K562 (cell line): Measurements from ENCODE around the gene SYNGR3. TPM values are rescaled to one million over a fixed set of nuclear protein-coding genes. Genes with fewer than 3 reads are reported as not detected.

ENCODE experiments used
- ATF1 ChIP-seq, 2 experiments: fragments of 450-650 bp in 1 of 2; IDR thresholded peaks; 2 replicates each; pipeline ENCODE4 v1.6.1; 2016; ENCODE audit warnings: missing compliant biosample characterization in 1 of 2, missing genetic modification characterization in 1 of 2
- EP400 ChIP-seq: fragments of 450-650 bp; IDR thresholded peaks from 2 replicates; pipeline ENCODE4 v1.6.1; 2017; ENCODE audit warnings: antibody characterized with exemption, mild to moderate bottlenecking, moderate library complexity
- ESRRA ChIP-seq: fragments of 450-650 bp; IDR thresholded peaks from 2 replicates; pipeline ENCODE4 v1.6.1; 2014; ENCODE audit warnings: low read depth, mild to moderate bottlenecking, moderate library complexity, borderline replicate concordance
- GTF2E2 ChIP-seq: fragments of 200-800 bp; sonication (Bioruptor generic); IDR thresholded peaks from 2 replicates; pipeline ENCODE4 v1.6.1; 2016; ENCODE audit warnings: missing genetic modification characterization, missing compliant biosample characterization
- KAT7 ChIP-seq: sonication (generic); formaldehyde crosslinking; IDR thresholded peaks from 2 replicates; pipeline ENCODE4 v1.8.0; 2022; ENCODE audit warnings: missing genetic modification reagents, mild to moderate bottlenecking, borderline replicate concordance
- KLF10 ChIP-seq: fragments of 250-450 bp; sonication (Bioruptor Pico); IDR thresholded peaks from 2 replicates; pipeline ENCODE4 v1.6.1; 2021; ENCODE audit warnings: matching md5 sums
- MAZ ChIP-seq, 2 experiments: fragments of 450-650 bp in 1 of 2; sonication (generic) in 1 of 2; formaldehyde crosslinking; IDR thresholded peaks in 1 of 2; conservative IDR thresholded peaks in 1 of 2; 2 replicates each; pipeline versions ENCODE4 v1.4.0 to v1.5.0; 2020; ENCODE audit warnings: mild to moderate bottlenecking in 1 of 2, missing genetic modification reagents in 1 of 2
- SMARCB1 ChIP-seq: IDR thresholded peaks from 2 replicates; pipeline ENCODE4 v1.6.1; 2011; ENCODE audit warnings: improper control_type of control experiment, low read depth; ENCODE audit not compliant: insufficient read length
- TEAD2 ChIP-seq: fragments of 450-650 bp; IDR thresholded peaks from 2 replicates; pipeline ENCODE4 v1.6.1; 2016; ENCODE audit warnings: missing genetic modification characterization, control low read depth, missing compliant biosample characterization
- ZFP30 ChIP-seq: fragments of 250-450 bp; sonication (Bioruptor Pico); IDR thresholded peaks from 2 replicates; pipeline ENCODE4 v1.8.0; 2022; ENCODE audit warnings: moderate library complexity, mild to moderate bottlenecking, inconsistent platforms, borderline replicate concordance
- polyA plus RNA-seq, 8 experiments: library from polyadenylated mRNA; depleted of rRNA in 4 of 8; stranded (reverse) in 5 of 8; unstranded in 3 of 8; fragments of >200 nt; fragmentation: Nextera tagmentation in 2 of 8; fragmentation: Illumina TruSeq in 1 of 8; extraction: Ambion mirVana in 2 of 8; extraction: Trizol in 1 of 8; gene quantifications; 2 replicates each; pipeline versions ENCODE4 v1.2.1 to v1.2.3, GENCODE V29; 2011 to 2014; ENCODE audit warnings: inconsistent platforms in 1 of 8, missing spikeins in 1 of 8
- total RNA-seq, 7 experiments: library from RNA; depleted of rRNA in 6 of 7; stranded (reverse); fragments of >200 nt in 6 of 7; fragmentation: Illumina TruSeq in 2 of 7; extraction: Trizol in 2 of 7; gene quantifications; 2 replicates each; pipeline versions ENCODE4 v1.2.1 to v1.2.3, GENCODE V29; 2011 to 2021; ENCODE audit warnings: low replicate concordance in 1 of 7
- TF ChIP-seq, protein P1 (sequence below): sonication (generic); formaldehyde crosslinking; IDR thresholded peaks from 2 replicates; pipeline ENCODE4 v1.8.0; 2022; ENCODE audit warnings: mild to moderate bottlenecking, low read depth, missing genetic modification reagents
- TF ChIP-seq, protein P2 (sequence below): fragments of 450-650 bp; IDR thresholded peaks from 2 replicates; pipeline ENCODE4 v1.6.1; 2018; ENCODE audit not compliant: partially characterized antibody
- TF ChIP-seq, protein P3 (sequence below): fragments of 250-450 bp; sonication (Bioruptor Pico); IDR thresholded peaks from 2 replicates; pipeline ENCODE4 v1.5.0; 2021
- TF ChIP-seq, protein P4 (sequence below), 2 experiments: fragments of 450-650 bp; IDR thresholded peaks; 2 replicates each; pipeline ENCODE4 v1.6.1; 2018; ENCODE audit warnings: mild to moderate bottlenecking in 2 of 2, low read depth in 1 of 2; ENCODE audit not compliant: partially characterized antibody in 2 of 2

SYNGR3 gene
- total and polyA plus RNA-seq, 9 of the 15 experiments (the other 6 are each of a cell fraction or from before 2014, with no cell fraction given), result 3.7 to 69.2 (median 36.3) TPM

DNA sequence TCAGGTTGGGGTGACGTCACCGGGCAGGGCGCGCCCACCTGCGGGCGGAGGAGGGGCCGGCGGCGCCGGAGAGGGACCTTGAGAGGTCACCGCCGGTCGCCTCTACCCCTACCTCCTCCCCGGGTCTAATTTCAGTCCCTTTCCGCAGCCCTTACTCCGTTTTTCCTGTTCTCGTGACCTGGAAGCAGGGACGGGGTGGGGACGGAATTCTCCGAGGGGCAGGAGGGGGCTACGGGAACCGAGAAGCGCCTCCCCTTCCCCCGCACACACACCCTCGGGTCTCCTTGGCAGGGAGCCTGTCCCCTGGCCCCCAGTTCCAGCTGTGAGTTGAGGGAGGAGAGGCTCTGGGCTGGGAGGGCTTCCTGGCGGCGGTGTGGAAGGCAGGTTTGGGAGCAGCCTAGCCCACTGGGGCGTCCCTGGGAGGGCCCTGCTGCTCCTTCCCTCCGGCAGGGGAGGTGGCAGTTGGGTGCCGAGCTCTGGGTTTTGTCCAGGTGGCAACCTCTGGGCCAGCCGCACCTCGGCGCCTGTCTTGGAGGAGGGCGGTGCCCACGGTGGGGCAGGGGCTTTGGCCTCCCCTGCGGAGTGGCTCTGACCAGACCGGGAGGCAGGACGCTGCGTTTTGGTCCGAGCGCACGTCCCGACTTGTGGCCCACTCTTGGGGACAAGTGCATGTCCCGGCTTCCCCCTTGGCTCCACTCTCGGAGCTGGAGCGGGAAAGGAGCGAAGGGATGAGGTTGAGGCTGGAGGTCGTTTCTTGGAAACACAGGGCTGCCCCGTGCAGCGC is 773 bp downstream of the SYNGR3 start (continued):
- TF ChIP-seq, protein P1, sequence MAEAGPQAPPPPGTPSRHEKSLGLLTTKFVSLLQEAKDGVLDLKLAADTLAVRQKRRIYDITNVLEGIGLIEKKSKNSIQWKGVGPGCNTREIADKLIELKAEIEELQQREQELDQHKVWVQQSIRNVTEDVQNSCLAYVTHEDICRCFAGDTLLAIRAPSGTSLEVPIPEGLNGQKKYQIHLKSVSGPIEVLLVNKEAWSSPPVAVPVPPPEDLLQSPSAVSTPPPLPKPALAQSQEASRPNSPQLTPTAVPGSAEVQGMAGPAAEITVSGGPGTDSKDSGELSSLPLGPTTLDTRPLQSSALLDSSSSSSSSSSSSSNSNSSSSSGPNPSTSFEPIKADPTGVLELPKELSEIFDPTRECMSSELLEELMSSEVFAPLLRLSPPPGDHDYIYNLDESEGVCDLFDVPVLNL (CRISPR knock-in tag), result no peak
- TF ChIP-seq, protein P2, sequence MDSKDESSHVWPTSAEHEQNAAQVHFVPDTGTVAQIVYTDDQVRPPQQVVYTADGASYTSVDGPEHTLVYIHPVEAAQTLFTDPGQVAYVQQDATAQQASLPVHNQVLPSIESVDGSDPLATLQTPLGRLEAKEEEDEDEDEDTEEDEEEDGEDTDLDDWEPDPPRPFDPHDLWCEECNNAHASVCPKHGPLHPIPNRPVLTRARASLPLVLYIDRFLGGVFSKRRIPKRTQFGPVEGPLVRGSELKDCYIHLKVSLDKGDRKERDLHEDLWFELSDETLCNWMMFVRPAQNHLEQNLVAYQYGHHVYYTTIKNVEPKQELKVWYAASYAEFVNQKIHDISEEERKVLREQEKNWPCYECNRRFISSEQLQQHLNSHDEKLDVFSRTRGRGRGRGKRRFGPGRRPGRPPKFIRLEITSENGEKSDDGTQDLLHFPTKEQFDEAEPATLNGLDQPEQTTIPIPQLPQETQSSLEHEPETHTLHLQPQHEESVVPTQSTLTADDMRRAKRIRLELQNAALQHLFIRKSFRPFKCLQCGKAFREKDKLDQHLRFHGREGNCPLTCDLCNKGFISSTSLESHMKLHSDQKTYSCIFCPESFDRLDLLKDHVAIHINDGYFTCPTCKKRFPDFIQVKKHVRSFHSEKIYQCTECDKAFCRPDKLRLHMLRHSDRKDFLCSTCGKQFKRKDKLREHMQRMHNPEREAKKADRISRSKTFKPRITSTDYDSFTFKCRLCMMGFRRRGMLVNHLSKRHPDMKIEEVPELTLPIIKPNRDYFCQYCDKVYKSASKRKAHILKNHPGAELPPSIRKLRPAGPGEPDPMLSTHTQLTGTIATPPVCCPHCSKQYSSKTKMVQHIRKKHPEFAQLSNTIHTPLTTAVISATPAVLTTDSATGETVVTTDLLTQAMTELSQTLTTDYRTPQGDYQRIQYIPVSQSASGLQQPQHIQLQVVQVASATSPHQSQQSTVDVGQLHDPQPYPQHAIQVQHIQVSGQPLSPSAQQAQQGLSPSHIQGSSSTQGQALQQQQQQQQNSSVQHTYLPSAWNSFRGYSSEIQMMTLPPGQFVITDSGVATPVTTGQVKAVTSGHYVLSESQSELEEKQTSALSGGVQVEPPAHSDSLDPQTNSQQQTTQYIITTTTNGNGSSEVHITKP, result peak; percentile 88
- no peak for TF ChIP-seq ZFP30
- TF ChIP-seq ATF1 (CRISPR knock-in tag; IDR thresholded peaks at IDR 0.05), result peak; percentile 39; the same call in 1 of the 2 replicates
- peak; percentile 36 for TF ChIP-seq ATF1 (tag; IDR thresholded peaks at IDR 0.05)
- TF ChIP-seq, protein P3, sequence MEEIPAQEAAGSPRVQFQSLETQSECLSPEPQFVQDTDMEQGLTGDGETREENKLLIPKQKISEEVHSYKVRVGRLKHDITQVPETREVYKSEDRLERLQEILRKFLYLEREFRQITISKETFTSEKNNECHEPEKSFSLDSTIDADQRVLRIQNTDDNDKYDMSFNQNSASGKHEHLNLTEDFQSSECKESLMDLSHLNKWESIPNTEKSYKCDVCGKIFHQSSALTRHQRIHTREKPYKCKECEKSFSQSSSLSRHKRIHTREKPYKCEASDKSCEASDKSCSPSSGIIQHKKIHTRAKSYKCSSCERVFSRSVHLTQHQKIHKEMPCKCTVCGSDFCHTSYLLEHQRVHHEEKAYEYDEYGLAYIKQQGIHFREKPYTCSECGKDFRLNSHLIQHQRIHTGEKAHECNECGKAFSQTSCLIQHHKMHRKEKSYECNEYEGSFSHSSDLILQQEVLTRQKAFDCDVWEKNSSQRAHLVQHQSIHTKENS (CRISPR knock-in tag), result no peak
- no peak; the same call in 1 of the 2 replicates for TF ChIP-seq EP400
- peak; percentile 86 for TF ChIP-seq ESRRA
- TF ChIP-seq, protein P4, sequence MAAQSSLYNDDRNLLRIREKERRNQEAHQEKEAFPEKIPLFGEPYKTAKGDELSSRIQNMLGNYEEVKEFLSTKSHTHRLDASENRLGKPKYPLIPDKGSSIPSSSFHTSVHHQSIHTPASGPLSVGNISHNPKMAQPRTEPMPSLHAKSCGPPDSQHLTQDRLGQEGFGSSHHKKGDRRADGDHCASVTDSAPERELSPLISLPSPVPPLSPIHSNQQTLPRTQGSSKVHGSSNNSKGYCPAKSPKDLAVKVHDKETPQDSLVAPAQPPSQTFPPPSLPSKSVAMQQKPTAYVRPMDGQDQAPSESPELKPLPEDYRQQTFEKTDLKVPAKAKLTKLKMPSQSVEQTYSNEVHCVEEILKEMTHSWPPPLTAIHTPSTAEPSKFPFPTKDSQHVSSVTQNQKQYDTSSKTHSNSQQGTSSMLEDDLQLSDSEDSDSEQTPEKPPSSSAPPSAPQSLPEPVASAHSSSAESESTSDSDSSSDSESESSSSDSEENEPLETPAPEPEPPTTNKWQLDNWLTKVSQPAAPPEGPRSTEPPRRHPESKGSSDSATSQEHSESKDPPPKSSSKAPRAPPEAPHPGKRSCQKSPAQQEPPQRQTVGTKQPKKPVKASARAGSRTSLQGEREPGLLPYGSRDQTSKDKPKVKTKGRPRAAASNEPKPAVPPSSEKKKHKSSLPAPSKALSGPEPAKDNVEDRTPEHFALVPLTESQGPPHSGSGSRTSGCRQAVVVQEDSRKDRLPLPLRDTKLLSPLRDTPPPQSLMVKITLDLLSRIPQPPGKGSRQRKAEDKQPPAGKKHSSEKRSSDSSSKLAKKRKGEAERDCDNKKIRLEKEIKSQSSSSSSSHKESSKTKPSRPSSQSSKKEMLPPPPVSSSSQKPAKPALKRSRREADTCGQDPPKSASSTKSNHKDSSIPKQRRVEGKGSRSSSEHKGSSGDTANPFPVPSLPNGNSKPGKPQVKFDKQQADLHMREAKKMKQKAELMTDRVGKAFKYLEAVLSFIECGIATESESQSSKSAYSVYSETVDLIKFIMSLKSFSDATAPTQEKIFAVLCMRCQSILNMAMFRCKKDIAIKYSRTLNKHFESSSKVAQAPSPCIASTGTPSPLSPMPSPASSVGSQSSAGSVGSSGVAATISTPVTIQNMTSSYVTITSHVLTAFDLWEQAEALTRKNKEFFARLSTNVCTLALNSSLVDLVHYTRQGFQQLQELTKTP (IDR thresholded peaks at IDR 0.05; ENCODE audit: low read depth in 1 of 2, partially characterized antibody in 2 of 2), result no peak
- no peak for TF ChIP-seq SMARCB1
- TF ChIP-seq MAZ (CRISPR knock-in tag; conservative IDR thresholded peaks at IDR 0.05 in 1 of 2, IDR thresholded peaks at IDR 0.05 in 1 of 2), result peak in 1 of 2 experiments; percentile 38; a peak in 1 of 4 replicates
- no peak for TF ChIP-seq GTF2E2
- no peak for TF ChIP-seq KLF10 (CRISPR knock-in tag)
- TF ChIP-seq KAT7 (CRISPR knock-in tag), result 0 out of 2 replicates have a peak, but pooled peaks have one; percentile 53
- no peak for TF ChIP-seq TEAD2 (tag)
